Sigmoid colon (tissue), 7 donors: ENCODE measurements around the gene TXNDC9. TPM values are rescaled to one million over a fixed set of nuclear protein-coding genes. Genes with fewer than 3 reads are reported as not detected.
"Not testable (repeated sequence)": the region's sequence is repeated elsewhere in the genome, so short reads cannot be mapped to it uniquely, and the experiment has no call there.

Source experiments
- DNase-seq: peaks from one replicate; pipeline ENCODE4 v3.0.0-alpha.2; 2019
- H3K27ac ChIP-seq, 4 donors: fragments of 200-600 bp; sonication (generic); one replicate each; pipeline ENCODE4 v1.5.1; 2016 to 2019; ENCODE audit warnings: mild to moderate bottlenecking in 1 of 4
- H3K27me3 ChIP-seq, 3 donors: fragments of 200-600 bp; sonication (generic); one replicate each; pipeline ENCODE4 v1.5.1; 2019; ENCODE audit warnings: mild to moderate bottlenecking in 1 of 3
- H3K36me3 ChIP-seq, 4 donors: fragments of 200-600 bp; sonication (generic); one replicate each; pipeline ENCODE4 v1.5.1; 2016 to 2019
- H3K4me1 ChIP-seq, 4 donors: fragments of 200-600 bp; sonication (generic); one replicate each; pipeline ENCODE4 v1.5.1; 2017 to 2019
- H3K4me3 ChIP-seq, 4 donors: fragments of 200-600 bp; sonication (generic); one replicate each; pipeline ENCODE4 v1.5.1; 2017 to 2019; ENCODE audit warnings: mild to moderate bottlenecking in 2 of 4, moderate library complexity in 1 of 4
- H3K9me3 ChIP-seq, 4 donors: fragments of 200-600 bp in 3 of 4; sonication (generic) in 3 of 4; one replicate each; pipeline versions ENCODE4 v1.5.1 to v1.6.1; 2013 to 2019
- EP300 ChIP-seq, 4 donors: sonication (generic); formaldehyde crosslinking; IDR thresholded peaks; one replicate each; pipeline ENCODE4 v1.6.1; 2017; ENCODE audit warnings: antibody characterized with exemption in 4 of 4
- POLR2A ChIP-seq, 2 donors: fragments of 450-650 bp; IDR thresholded peaks; one replicate each; pipeline ENCODE4 v1.6.1; 2016; ENCODE audit warnings: antibody characterized with exemption in 2 of 2, mild to moderate bottlenecking in 2 of 2, moderate library complexity in 2 of 2
- POLR2AphosphoS5 ChIP-seq, 4 donors: sonication (generic); formaldehyde crosslinking; IDR thresholded peaks; one replicate each; pipeline ENCODE4 v1.6.1; 2017; ENCODE audit warnings: antibody characterized with exemption in 4 of 4
- WGBS, 2 donors: extraction: QIAGEN DNeasy Blood & Tissue Kit; methylation state at CpG; one replicate each; pipeline ENCODE4 v1.1.7; 2013; 5-methylcytosine and 5-hydroxymethylcytosine counted together
- intact Hi-C: fragments of 100-400 bp; cut with DNase I; formaldehyde crosslinking; loops from one replicate; pipeline ENCODE4 v1.15.1; 2023
- polyA plus RNA-seq, 3 donors: library from polyadenylated mRNA; stranded (reverse); fragments of 200-250 nt; gene quantifications; one replicate each; pipeline ENCODE4 v1.2.3, GENCODE V29; 2013
- total RNA-seq, 4 donors: library from RNA; depleted of rRNA; stranded (reverse); fragments of >200 nt; gene quantifications; one replicate each; pipeline ENCODE4 v1.1.0, GENCODE V29; 2016
- TF ChIP-seq, protein P1 (sequence below), 4 experiments: fragments of 450-650 bp in 3 of 4; fragments of 200-600 bp in 1 of 4; IDR thresholded peaks; one replicate each; pipeline ENCODE4 v1.5.1; 2016 to 2019; ENCODE audit warnings: antibody characterized with exemption in 4 of 4, mild to moderate bottlenecking in 3 of 4, moderate library complexity in 2 of 4
- donor health status: healthy with polysubstance abuse.
- donor health status: Bipolar disorder and iron deficiency.
- donor health status: healthy.

TXNDC9 gene
- total and polyA plus RNA-seq, 7 donors = 26.0 to 57.6 (median 33.0) TPM

DNA sequence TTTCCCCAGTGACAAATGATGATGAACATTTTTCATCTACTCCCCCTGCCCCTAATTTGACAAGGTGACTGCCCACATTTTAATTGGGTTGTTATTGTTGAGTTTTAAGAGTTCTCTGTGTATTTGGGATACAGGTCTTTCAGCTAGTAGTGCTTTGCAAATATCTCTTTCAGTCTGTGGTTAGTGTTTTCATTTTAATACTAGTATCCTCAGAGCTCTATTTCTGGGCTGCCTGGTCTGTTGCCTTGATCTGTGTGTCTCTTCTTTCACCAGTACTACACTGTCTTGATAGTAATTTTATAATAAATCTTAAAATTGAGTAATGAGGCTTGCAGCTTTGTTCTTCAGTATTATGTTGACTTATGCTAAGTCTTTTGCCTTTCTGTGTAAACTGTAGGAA lies 20.7 kb upstream of the TXNDC9 start:
- intact Hi-C loops = no loop called here

DNA sequence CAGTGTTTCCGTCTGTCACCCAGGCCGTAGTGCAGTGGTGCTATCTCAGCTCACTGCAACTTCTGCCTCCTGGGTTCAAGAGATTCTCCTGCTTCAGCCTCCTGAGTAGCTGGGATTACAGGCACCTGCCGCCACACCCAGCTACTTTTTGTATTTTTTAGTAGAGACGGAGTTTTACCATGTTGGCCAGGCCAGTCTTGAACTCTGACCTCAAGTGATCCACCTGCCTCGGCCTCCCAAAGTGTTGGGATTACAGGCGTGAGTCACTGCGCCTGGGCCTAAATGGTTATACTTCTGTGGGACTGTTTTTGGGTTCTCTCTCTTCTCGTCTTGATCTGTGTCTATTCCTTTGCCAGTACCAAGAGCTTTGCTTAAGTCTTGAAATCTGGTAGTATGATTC lies 18.7 kb upstream of the TXNDC9 start:
- H3K4me1 ChIP-seq, H3K27me3 ChIP-seq, H3K36me3 ChIP-seq, H3K27ac ChIP-seq, DNase-seq, H3K9me3 ChIP-seq, intact Hi-C loops, H3K4me3 ChIP-seq: not testable (repeated sequence)
- WGBS, 2 donors = 91 to 95% methylated on average over 8 of the region's 8 CpGs

More for the DNA sequence above, 20.7 kb upstream of the TXNDC9 start:
- Histone ChIP-seq H3K9me3 (no peaks in the 10 kb centered on the region), H3K4me1 (no peaks in the 10 kb centered on the region), H3K27ac (no peak overlapping the region), H3K27me3 (no peaks in the 10 kb centered on the region), H3K4me3 (no peak overlapping the region), H3K36me3 (peaks cover 0 to 13% (median 0%) of the 10 kb centered on the region in 4 donors)
- TF ChIP-seq, protein P1, sequence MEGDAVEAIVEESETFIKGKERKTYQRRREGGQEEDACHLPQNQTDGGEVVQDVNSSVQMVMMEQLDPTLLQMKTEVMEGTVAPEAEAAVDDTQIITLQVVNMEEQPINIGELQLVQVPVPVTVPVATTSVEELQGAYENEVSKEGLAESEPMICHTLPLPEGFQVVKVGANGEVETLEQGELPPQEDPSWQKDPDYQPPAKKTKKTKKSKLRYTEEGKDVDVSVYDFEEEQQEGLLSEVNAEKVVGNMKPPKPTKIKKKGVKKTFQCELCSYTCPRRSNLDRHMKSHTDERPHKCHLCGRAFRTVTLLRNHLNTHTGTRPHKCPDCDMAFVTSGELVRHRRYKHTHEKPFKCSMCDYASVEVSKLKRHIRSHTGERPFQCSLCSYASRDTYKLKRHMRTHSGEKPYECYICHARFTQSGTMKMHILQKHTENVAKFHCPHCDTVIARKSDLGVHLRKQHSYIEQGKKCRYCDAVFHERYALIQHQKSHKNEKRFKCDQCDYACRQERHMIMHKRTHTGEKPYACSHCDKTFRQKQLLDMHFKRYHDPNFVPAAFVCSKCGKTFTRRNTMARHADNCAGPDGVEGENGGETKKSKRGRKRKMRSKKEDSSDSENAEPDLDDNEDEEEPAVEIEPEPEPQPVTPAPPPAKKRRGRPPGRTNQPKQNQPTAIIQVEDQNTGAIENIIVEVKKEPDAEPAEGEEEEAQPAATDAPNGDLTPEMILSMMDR (IDR thresholded peaks at IDR 0.05) = no peak
- TF ChIP-seq POLR2A (IDR thresholded peaks at IDR 0.05) (no peak), POLR2AphosphoS5 (IDR thresholded peaks at IDR 0.05) (no peak)
- DNase-seq = no peak

DNA sequence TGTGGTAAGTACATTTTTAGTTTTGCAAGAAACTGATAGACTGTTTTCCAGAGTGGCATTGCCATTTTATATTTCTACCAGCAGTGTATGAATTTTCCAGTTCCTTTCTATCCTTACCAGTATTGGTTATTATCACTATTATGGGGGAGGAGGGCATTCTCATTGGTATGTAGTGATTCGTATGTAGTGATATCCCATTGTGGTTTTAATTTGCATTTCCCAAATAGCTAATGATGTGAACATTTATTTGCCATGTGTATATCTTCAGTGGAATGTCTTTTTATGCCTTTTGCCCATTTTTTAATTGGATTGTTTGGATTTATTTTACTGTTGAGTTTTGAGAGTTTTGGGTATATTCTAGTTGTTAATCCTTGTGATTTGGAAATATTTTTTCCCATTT lies 17.9 kb upstream of the TXNDC9 start:
- Histone ChIP-seq H3K27me3 (no peaks in the 10 kb centered on the region), H3K9me3 (no peaks in the 10 kb centered on the region), H3K4me3 (no peak overlapping the region), H3K4me1 (peaks cover 0 to 17% (median 3%) of the 10 kb centered on the region in 4 donors), H3K36me3 (no peaks in the 10 kb centered on the region), H3K27ac (no peak overlapping the region)
- TF ChIP-seq, protein P1 (IDR thresholded peaks at IDR 0.05) = no peak
- TF ChIP-seq EP300 (IDR thresholded peaks at IDR 0.05) (no peak), POLR2AphosphoS5 (IDR thresholded peaks at IDR 0.05) (no peak), POLR2A (IDR thresholded peaks at IDR 0.05) (no peak)
- intact Hi-C loops = no loop called here
- 84 to 90% methylated on average over 1 of the region's 1 CpG for WGBS, 2 donors
- no peak for DNase-seq

DNA sequence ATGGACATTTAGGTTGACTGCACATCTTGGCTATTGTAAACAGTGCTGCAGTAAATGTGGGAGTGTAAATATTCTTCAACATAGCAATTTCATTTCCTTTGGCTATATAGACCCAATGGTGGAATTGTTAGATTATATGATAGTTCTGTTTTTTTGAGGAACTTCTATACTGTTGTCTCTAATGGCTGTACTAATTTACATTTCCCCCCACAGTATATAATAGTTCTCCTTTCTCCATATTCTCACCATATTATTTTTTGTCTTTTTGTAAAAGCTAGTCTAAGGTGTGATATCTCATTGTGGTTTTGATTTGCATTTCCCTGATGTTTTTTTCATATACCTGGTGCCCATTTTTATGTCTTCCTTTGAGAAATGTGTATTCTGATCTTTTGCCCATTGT lies 14.1 kb upstream of the TXNDC9 start:
- Histone ChIP-seq H3K27me3 (no peaks in the 10 kb centered on the region), H3K9me3 (no peaks in the 10 kb centered on the region), H3K4me3 (no peak overlapping the region), H3K36me3 (no peaks in the 10 kb centered on the region), H3K4me1 (peaks cover 0 to 20% (median 3%) of the 10 kb centered on the region in 4 donors), H3K27ac (no peak overlapping the region)
- intact Hi-C loops = no loop called here
- TF ChIP-seq, protein P1 (IDR thresholded peaks at IDR 0.05) = no peak
- no peak for TF ChIP-seq POLR2A (IDR thresholded peaks at IDR 0.05)
- no peak for TF ChIP-seq EP300 (IDR thresholded peaks at IDR 0.05)
- no peak for TF ChIP-seq POLR2AphosphoS5 (IDR thresholded peaks at IDR 0.05)
- no peak for DNase-seq

DNA sequence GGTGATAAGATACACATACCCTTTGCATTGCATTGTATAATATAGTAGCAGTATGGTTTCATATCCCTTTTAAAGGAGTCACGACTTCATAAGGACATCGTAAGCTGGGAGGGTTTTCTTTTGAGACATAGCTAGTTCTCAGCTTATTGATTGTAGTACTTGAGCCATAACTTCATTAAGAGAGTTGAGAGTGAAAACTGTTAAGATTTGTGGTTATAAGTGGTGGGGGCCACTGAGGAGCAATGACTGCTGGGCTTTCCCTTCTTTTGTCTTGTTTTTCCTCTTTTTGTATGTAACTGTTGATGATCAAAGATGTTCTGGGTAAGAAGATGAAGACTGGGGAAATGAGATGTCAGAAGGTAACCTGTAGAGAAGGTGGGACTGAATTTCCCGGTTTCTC lies 12.0 kb upstream of the TXNDC9 start:
- intact Hi-C loops = no loop called here
- TF ChIP-seq POLR2AphosphoS5 (IDR thresholded peaks at IDR 0.05) (no peak), EP300 (IDR thresholded peaks at IDR 0.05) (no peak), POLR2A (IDR thresholded peaks at IDR 0.05) (no peak)
- TF ChIP-seq, protein P1 (IDR thresholded peaks at IDR 0.05) = no peak
- no peak for DNase-seq
- no peaks in the 10 kb centered on the region for H3K9me3 ChIP-seq
- no peak overlapping the region for H3K27ac ChIP-seq
- no peak overlapping the region for H3K4me3 ChIP-seq
- 67 to 86% methylated on average over 3 of the region's 3 CpGs for WGBS, 2 donors
- H3K4me1 ChIP-seq = peaks cover 0 to 20% (median 3%) of the 10 kb centered on the region in 4 donors
- no peaks in the 10 kb centered on the region for H3K27me3 ChIP-seq
- no peaks in the 10 kb centered on the region for H3K36me3 ChIP-seq
